Stimulated activated CD4-positive, alpha-beta T cell treated with anti-CD3 and anti-CD28 coated beads, Interleukin-15, amount 100 ng/mL, for 24 hours (primary cell): Measurements from ENCODE around the gene SDK1.
"Not testable (repeated sequence)": the region's sequence is repeated elsewhere in the genome, so short reads cannot be mapped to it uniquely, and the experiment has no call there.

Experiments used
- DNase-seq: peaks from one replicate; pipeline ENCODE4 v3.0.0-alpha.2; 2020

The SDK1 gene

DNA sequence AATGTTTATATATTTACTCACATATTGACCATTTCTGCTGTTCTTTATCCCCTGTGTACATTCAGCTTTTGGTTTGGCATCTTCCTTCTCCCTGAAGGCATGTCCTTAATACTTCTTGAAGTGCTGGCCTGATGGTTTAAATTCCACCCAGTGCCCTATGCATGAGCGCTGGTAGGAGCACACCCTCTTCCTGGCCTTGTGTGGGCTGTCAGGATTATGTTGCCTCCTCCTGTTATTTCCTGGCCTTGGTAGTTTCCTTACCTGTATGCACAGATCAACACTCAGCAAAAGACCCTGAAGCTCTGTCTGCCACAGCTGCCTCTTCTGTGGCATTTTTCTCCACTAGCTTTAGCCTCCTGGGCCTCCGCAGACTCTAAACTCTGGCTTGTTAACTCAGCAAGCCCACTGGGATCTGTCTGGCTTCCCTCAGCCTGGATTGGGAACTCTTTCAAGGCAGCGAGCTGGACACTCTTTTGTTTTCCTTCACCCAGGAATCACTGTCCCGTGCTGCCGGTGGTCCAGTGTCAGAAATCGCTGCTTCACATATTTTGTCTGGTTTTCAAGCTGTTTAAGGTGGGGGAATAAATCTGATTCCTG is 595.2 kb downstream of the SDK1 start:
- no peak for DNase-seq

DNA sequence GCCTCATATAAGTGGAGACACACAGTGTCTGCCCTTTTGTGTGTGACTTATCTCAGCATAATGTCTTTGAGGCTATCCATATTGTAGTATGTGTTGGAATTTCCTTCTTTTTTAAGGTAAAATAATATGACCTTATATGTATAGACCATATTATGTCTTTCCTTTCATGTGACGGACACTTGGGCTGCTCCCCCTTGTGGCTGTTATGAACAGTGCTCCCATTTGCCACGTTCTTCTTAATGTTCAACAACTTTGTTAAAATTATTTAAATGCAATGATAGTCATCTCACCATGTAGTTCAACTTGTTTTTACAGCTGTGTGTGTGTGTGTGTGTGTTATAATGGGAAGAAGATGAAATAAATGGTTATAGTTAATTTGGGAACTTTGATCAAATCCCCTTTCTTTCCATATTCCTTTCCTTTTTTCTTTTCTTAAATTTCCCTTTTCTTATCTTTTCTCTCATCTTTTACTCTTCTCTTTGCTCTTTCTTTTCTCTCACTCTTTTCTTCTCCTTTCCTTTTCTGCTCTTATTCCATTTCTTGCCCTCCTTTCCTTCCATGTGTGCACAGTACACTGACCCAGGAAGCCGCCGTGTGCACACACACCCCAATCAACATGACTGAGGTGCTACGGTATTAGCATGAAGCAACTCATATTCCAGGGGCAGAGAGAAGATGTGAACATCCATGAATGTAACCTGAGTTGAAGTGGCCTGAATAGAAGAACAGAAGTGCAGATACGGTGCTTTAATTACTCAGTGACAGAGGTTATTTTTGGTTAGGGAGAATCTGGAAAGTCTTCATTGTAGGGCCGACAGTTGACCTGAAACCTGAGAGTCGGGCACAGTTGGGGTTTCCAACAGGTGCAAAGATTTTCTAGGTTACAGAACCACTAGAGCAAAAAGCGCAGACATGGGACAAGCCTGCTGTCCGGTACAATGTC is 596.6 kb downstream of the SDK1 start:
- DNase-seq, result peak; percentile 59

DNA sequence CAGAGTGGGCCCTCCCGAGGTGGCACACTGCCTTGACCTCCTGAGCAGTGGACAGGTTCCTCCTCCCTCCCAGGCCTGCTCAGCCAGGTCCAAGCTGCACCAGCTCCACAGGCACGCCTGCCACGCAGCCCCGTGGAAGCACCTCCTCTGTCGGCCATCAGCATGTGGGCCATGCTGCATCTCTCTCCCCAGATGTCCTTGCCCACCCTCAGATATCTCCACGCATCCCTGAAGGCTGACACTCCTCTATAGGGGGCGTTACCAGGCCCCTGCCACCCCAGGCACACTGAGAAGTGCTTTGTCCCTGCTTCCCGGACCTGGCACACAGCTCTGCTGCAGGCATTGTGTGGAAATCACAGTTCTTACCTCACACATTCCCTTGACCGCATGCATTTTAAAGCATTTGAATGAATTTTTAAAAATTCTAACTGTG is 598.5 kb downstream of the SDK1 start:
- no peak for DNase-seq

DNA sequence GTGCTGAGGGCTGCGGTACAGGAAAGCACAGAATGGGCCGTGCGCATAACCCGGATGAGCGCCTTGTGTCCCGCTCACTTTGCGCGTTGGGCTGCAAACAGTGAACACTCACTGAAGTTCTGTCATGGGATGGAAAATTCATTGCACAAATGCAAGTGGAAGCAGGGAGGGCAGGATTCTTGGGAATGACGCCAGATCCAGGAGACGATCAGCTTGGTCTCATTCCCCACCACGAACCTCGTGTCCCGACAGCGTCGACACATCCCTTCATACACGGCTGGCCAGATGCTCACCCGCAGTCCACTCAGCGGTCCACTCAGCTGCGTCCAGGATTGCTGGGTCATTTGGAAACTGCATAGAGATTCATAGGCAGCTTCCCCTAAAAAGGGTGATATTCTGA is 607.1 kb downstream of the SDK1 start:
- no peak for DNase-seq

DNA sequence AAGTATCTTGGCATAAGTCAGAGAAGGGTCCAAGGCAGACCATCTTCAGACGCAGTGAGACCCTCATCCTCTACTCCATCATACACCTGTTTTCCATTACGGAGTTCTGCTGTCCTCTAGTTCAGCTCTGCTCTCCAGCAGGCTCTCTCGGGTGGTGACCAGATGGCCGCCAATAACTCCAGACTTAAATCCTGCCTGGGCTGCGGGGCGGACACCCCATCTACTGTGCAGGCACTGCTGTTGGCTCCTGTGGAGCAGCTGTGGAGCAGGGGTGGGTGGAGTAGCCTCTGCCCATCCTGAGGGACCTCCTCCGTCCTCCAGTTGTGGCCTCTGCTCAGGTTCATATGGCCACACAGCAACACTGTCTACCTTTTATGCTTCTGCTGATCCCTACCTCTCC is 608.1 kb downstream of the SDK1 start:
- no peak for DNase-seq

DNA sequence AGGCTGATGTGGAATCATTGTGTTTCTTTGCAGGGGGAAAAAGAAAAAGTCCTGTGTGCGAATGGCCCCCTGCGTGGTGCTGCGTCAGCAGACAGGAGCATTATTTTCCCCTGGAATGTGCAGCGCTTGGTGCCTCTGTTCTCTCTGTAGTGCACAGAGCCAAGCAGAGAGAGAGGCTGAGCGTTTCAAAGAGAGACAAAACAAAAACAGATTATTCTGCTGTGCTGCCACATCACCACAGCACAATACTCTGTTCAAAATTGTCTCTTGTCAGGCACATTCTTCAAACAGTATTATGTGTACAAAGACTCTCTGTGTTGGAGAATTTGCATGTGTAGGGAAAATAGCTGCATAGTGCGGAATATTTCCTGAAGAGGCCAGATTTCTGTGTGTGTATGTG is 609.0 kb downstream of the SDK1 start:
- no peak for DNase-seq

DNA sequence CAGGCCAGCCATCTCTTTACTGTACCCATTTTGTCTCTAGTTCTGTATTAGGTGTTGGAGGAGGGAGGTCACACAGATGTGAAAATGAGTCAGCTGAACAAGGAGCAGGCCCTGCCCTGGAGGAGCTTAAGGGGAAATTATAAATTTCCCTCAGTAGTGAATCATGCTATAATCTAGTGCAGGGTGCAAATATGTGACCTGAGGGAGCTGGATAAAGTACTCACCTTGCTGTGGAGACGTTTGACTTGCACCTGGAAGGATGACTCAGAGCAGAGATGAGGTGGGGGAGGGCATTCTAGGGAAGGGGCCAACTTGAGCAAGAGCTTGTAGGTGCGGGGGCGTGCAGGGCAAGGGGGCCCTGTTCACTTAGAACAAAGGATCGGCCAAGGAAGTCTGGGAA is 610.6 kb downstream of the SDK1 start:
- no peak for DNase-seq

DNA sequence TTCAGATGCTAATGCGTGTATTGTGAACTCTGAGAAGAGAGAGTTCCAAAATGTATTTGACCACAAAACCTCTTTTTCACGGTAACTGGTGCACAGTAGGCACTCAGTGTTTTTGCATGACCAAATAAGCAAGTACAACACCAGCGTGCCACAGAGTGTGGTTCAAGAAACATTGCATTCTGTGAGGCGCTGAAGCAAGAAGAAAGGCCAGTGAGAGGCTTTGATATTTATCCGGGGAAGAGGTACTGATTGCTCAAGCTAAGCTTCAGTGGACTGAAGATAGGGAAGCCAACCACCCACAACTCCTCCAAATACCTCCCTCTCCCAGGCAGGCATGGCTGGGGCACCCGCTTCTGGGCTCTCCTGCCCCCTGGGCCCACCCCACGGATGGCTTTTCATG is 611.2 kb downstream of the SDK1 start:
- no peak for DNase-seq

DNA sequence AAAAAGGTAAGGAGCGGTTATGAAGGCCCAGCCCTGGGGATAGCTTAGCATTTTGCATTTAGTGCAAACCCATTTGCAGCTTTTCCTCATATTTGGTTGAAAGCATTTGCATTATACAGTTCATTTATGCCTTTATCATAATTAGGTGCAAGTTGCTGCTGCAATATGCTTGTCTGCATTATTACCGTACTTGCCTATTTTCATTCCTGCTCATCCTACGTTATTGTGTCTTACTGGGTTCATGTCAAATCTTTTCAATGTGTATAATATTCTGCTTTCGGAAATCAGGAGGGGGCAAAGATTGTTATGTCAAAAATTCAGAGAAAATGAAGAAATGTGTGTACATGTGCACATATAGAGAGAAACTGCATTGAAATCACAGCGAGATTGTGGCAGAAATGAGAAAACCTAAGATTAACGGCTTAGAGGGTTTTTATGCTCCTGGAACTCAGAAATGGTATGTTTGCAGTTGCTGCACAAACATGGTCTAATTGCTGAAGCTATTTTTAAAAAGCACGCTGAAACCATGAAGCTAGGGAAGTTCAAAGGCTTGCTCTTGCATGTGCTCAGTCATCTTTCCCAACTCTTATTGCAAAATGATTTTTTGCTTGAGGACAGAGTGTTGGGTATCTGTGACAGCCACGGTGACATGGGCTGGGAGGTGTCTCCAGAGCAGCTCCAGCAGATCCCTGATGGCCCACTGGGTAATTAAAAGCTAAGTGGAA is 613.2 kb downstream of the SDK1 start:
- no peak for DNase-seq

DNA sequence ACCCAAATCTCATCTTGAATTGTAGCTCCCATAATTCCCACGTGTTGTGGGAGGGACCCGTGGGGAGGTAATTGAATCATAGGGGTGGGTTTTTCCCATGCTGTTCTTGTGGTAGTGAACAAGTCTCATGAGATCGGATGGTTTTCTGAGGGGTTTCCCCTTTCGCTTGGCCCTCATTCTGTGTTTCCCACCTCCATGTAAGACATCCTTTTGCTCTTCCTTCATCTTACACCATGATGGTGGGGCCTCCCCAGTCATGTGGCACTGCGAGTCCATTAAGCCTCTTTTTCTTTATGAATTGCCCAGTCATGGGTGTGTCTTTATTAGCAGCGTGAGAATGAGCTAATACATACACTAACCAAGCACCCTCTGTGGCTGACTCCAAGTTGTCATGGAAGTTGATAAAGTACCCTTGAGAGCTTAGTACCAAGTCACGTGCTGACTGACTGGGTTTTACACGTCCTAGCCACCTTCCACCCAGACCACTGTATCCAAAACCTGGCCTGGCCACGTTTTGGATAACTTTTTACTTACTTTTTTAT is 614.4 kb downstream of the SDK1 start:
- peak; percentile 6 for DNase-seq

DNA sequence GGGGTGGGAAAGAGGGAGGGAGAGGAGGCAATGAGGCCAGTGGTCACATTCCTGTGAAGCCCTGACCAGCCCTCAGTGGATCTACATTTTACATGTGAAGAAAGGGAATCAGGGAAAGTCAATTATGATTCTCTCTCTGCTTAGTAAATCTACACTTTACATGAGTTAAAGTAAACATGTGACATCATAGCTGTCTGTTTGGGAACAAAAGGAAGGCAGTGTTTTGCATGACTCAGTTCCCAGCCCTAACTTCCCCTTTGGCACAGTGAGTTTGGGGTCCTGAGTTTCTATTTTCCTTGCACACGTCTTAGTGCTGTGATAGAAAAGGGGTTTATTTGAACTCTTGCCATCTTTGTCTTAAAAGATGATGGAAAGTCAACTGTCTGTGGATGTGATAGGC is 615.1 kb downstream of the SDK1 start:
- no peak for DNase-seq

DNA sequence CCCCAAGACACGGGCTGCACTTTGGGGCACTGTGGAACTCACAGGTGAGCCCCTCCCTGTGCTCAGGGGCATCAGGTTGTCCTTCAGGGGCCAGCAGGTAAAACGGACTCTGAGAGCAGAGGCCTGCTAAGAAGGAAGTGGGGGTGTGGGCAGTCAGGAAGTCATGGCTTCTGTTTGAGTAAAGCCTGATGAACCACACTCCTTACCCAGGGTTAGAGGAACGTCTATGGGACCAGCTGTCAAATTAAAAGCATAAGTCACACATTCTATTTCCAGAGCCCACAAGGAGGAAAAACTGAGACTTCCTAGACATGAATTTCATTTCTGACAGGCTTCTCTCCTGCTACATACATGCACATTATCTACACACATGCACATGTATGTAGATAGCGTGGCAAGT is 616.4 kb downstream of the SDK1 start:
- DNase-seq, result no peak

DNA sequence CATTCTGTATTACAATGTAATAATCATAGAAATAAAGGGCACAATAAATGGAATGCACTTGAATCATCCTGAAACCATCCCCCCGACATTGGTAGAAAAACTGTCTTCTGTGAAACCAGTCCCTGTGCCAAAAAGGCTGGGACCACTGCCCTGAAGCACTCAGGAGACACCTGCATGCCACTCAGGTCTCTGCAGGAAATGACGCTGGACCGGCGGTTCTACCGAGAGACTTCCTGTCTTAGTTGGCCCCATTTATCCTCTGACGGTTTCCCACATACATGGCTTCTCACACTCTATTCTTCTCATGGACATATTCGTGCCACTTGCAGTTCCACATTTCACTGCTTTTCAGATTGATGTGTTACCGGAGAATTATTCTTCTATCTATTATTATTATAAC is 617.5 kb downstream of the SDK1 start:
- no peak for DNase-seq

DNA sequence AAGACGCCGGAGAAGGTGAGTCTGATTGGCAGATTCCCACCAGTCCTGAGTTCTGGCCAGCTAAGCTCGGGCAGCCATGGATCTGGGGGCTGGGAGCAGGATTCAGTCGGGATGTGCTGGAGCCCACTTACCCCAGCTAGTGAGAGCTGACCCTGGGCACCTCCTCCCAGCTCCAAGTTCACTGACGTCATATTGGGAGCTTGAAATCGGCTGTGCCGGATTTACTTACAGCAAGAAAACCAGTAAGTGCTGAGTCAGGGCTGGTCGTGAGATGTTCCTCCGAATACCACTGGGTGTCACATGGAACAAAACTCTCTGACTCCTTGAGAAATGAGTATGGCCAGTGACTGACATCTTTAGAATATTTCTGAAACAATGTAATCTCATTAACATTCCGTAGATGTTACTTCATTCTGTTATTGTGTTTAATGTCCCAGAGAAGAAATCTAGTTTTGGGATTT is 621.2 kb downstream of the SDK1 start:
- no peak for DNase-seq

DNA sequence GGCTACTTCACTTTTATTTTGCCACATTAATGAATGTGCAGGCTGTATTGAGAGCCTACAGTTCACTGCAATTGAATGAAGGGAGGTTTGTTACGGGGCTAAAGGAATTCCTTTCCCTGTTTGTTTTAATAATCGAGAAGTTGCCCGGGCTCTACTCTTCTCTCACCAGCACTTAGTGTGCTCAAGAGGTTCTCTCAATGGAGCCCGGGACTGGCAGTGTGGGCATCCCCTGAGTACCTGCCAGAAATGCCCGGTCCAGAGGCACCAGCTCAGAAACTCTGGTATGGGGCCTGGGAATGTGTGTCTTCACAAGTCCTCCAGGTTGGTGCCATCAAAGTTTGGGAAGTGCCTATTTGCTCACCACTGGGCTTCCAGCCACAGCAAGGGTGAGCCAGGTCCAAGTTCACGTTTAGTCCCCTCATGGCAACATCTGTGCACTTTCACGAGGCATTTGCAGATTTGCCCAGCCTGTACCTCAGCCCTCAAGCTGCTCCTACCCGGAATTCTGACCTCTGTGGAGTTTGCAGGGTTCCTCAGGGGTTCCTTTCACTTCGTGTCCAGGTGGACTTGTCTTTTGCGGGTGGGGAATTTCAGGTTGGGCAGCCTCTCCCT is 622.4 kb downstream of the SDK1 start:
- no peak for DNase-seq

DNA sequence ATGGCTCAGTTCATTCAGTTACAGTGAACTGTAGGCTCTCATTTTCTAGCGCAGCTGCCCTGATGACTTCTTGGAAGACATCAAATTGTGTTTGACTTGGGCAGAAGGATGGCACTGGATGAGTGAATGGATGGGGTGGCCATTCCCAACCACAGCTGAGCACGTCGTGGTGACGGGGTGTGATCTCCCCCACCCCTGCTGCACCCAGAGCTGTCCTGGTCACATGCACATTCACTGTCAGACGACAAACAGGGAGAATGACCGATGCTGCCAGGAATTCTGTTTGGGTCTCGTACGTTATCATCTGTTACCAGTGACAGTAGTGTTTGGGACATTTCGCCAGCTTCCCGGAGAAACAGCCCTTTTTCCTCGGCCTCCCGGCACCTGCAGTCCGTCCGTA is 623.2 kb downstream of the SDK1 start:
- DNase-seq, result no peak

DNA sequence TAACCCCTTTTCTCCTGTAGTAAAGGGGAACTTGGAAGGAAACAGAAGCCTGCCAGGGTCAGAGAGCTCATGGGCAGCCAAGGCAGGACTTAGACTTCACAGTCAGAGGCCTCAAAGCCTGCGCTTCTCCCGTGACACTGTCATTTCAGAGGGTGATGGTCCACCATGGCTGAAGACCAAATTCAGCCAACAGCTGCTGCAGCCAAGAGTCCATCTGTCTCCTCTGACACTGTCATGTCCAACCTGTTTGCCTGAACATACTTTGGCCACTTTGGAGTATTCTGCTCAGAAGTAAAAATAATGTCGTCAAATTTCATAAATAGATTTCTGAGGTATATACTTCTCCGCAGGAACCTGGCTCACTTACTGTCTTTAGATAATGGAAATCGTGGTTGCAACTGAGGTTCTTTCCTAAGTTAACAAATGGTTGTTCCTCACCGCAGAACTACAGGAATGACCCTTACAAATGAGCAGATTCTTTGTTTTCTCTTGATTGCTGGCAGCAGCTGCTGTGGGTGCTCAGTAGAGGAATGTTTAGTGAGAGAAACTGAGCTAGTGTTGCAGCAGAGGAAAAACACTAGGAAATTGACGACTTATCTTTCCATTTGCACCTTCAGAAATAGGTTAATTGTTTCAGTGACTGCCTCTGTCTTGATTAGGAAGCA is 626.5 kb downstream of the SDK1 start:
- no peak for DNase-seq

DNA sequence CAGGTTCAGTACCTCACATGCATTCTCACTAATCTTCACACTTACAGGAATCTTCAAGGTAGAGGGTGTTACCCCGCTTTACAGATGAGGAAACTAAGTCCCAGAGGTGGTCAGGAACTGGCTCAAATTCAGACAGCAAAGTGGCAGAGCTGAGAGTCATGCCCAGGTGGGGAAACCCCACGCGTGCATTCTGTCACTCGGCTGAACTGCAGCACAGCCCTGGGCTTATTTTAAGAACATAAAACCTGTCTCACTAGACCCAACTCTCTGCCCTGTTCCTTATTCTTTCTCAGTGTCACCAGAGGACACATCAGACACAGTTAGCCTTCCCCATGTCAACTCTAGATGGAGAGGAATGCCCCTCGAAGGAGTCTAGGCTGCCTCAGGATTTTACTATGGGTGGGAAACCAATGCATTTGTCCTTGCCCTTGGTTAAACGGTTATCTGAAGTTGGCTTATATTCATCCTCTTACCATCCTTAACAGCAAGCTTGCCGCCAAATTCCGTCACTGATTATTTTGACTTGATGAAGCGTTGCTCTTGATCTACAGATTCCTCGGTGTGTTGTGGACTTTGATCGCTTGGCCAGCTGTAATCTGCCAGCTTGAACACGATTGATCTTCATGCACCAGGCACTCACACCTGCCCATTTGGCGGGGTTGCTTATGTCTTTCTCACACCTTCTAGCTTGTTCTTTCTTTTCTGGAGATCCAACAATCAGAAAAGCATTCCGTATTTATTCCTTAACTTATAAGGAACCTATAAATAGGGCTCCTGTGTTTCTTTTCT is 627.9 kb downstream of the SDK1 start:
- no peak for DNase-seq

DNA sequence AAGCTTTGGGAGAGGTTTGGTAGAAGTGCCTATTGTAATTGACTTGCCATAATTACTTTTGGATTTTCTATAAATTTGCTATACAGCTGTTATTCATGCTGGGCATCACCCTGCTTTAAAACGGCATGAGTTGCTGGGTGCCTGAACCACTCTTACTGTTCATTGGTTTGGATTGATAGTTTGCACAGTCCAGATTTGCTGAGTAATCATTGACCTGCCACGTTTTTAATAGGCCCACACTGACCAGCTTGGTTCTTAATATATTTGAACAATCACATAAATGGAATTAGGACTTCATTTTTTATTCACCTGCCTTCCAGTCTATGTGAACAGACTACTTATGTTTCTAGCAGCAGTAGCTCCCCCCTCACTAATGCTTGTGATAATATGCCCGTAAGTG is 630.8 kb downstream of the SDK1 start:
- no peak for DNase-seq

DNA sequence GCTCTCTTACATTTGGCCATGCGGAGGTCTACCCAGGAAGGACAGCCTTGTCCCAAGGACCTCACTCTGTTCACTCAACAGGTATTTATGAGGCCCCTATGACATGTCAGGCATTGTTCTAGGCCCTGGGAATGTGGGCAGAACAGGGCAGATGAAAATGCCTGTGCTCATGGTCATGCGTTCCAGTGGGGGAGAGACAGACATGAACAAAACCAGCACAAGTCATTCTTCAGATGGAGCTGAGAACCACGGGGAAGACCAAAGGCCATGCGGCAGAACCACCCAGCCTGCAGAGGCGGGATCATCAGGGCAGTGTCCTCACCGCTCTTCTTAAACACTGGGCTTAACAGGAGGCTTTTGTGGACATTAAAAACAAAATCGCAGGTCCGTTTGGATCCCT is 636.1 kb downstream of the SDK1 start:
- no peak for DNase-seq

DNA sequence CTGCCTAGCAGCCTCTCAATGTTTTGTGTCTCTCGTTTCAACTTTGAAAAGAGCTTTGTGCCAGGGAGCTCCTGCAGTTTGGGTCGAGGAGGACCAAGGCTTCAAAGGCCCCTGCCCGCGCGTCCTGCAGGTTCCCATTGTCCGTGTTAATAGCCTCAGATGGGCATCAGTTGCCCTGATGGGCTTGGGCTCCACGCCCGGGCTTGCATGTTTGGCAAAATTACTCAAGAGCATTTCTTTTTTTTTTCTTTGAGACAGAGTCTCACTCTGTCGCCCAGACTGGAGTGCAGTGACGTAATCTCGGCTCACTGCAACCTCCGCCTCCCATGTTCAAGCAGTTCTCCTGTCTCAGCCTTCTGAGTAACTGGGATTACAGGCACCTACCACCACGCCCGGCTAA is 636.6 kb downstream of the SDK1 start:
- no peak for DNase-seq

DNA sequence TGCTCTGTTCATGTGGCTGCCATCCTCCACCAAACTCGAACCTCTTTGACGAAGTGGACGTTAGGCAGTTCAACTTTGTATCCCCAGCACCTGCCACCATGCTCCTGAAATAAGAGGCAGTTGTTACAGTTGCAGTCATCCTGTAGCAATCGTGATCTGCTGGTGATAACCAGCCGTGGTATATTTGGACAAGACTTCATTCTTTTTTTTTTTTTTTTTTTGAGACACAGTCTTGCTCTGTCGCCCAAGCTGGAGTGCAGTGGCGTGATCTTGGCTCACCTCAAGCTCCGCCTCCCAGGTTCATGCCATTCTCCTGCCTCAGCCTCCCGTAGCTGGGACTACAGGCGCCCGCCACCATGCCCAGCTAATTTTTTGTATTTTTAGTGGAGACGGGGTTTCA is 640.7 kb downstream of the SDK1 start:
- DNase-seq, result not testable (repeated sequence)
